Stimulated activated naive B cell treated with anti-CD40 and anti-IgM and Interleukin-4, amounts not matched to agents 10 μg/mL and 1 μg/mL and 100 μg/mL, for 72 hours (primary cell): ENCODE results near the gene CFAP20DC.

Source experiments
- ATAC-seq, 2 donors: fragments of 150-1000 bp; cut with Tn5 transposase; replicated peaks; 2 replicates each; pipeline ENCODE4 v1.10.0; 2021; ENCODE audit warnings: moderate library complexity in 1 of 2
- DNase-seq: peaks from one replicate; pipeline ENCODE4 v3.0.0; 2021
- H3K27ac Mint-ChIP-seq: one replicate; pipeline ENCODE4 v1.8.0; 2022; ENCODE audit warnings: mild to moderate bottlenecking, mixed read lengths
- H3K27me3 Mint-ChIP-seq, 2 donors: one replicate each; pipeline ENCODE4 v1.8.0; 2022; ENCODE audit warnings: mixed read lengths in 2 of 2
- H3K36me3 Mint-ChIP-seq, 2 donors: one replicate each; pipeline ENCODE4 v1.8.0; 2022; ENCODE audit warnings: mixed read lengths in 2 of 2, mild to moderate bottlenecking in 1 of 2
- H3K4me1 Mint-ChIP-seq, 2 donors: one replicate each; pipeline ENCODE4 v1.8.0; 2022; ENCODE audit warnings: mixed read lengths in 2 of 2, mild to moderate bottlenecking in 1 of 2
- H3K4me3 Mint-ChIP-seq, 2 donors: one replicate each; pipeline ENCODE4 v1.8.0; 2022; ENCODE audit warnings: mild to moderate bottlenecking in 2 of 2, mixed read lengths in 2 of 2, moderate library complexity in 1 of 2
- H3K9me3 Mint-ChIP-seq, 2 donors: one replicate each; pipeline ENCODE4 v1.8.0; 2022; ENCODE audit warnings: mixed read lengths in 2 of 2, mild to moderate bottlenecking in 1 of 2

Gene CFAP20DC

GRCh38 chr3:58965865-58966264, 84.0 kb downstream of the CFAP20DC start:
- Mint-ChIP-seq H3K27me3 (no peaks in the 10 kb centered on the region), H3K4me3 (no peak overlapping the region), H3K36me3 (no peaks in the 10 kb centered on the region), H3K4me1 (peaks cover 0 to 4% of the 10 kb centered on the region in 2 donors), H3K9me3 (no peaks in the 10 kb centered on the region), H3K27ac (no peak overlapping the region)
- no peak for DNase-seq
- ATAC-seq, result no peak

- no peak overlapping the region for H3K27ac Mint-ChIP-seq
- ATAC-seq (no peak), DNase-seq (no peak)
- H3K36me3 Mint-ChIP-seq, result peaks cover 0 to 2% of the 10 kb centered on the region in 2 donors
- peaks cover 0 to 4% of the 10 kb centered on the region in 2 donors for H3K4me1 Mint-ChIP-seq
- no peak overlapping the region for H3K4me3 Mint-ChIP-seq
- no peaks in the 10 kb centered on the region for H3K9me3 Mint-ChIP-seq
- H3K27me3 Mint-ChIP-seq, result no peaks in the 10 kb centered on the region
These were observed 85.8 kb downstream of the CFAP20DC start for GRCh38 chr3:58963928-58964503.

GRCh38 chr3:58962816-58963215, 87.0 kb downstream of the CFAP20DC start:
- peaks cover 0 to 2% of the 10 kb centered on the region in 2 donors for H3K36me3 Mint-ChIP-seq
- no peak for DNase-seq
- H3K9me3 Mint-ChIP-seq, result no peaks in the 10 kb centered on the region
- peaks cover 0 to 4% of the 10 kb centered on the region in 2 donors for H3K4me1 Mint-ChIP-seq
- ATAC-seq, result no peak
- H3K27ac Mint-ChIP-seq, result no peak overlapping the region
- no peak overlapping the region for H3K4me3 Mint-ChIP-seq
- H3K27me3 Mint-ChIP-seq, result no peaks in the 10 kb centered on the region

GRCh38 chr3:58962040-58962651, 87.7 kb downstream of the CFAP20DC start:
- Mint-ChIP-seq H3K27me3 (no peaks in the 10 kb centered on the region), H3K36me3 (peaks cover 0 to 2% of the 10 kb centered on the region in 2 donors), H3K4me3 (no peak overlapping the region), H3K27ac (no peak overlapping the region), H3K9me3 (peaks cover 0 to 3% of the 10 kb centered on the region in 2 donors), H3K4me1 (peaks cover 0 to 4% of the 10 kb centered on the region in 2 donors)
- ATAC-seq (no peak), DNase-seq (no peak)

- H3K4me3 Mint-ChIP-seq, result no peak overlapping the region
- ATAC-seq (no peak), DNase-seq (no peak)
- H3K27me3 Mint-ChIP-seq, result no peaks in the 10 kb centered on the region
- peaks cover 12 to 14% of the 10 kb centered on the region in 2 donors for H3K9me3 Mint-ChIP-seq
- H3K4me1 Mint-ChIP-seq, result peaks cover 29 to 40% of the 10 kb centered on the region in 2 donors
- peaks cover 10 to 19% of the 10 kb centered on the region in 2 donors for H3K36me3 Mint-ChIP-seq
- H3K27ac Mint-ChIP-seq, result peak overlapping the region; percentile 62
These were observed 94.5 kb downstream of the CFAP20DC start for GRCh38 chr3:58955308-58955707.

GRCh38 chr3:58953288-58953687, 96.5 kb downstream of the CFAP20DC start:
- Mint-ChIP-seq H3K4me3 (no peak overlapping the region), H3K27me3 (no peaks in the 10 kb centered on the region), H3K27ac (peak overlapping the region; percentile 96), H3K9me3 (peaks cover 12 to 19% of the 10 kb centered on the region in 2 donors), H3K36me3 (peaks cover 14 to 26% of the 10 kb centered on the region in 2 donors), H3K4me1 (peaks cover 35 to 50% of the 10 kb centered on the region in 2 donors)
- no peak for DNase-seq
- ATAC-seq, result no peak

- no peaks in the 10 kb centered on the region for H3K27me3 Mint-ChIP-seq
- H3K4me3 Mint-ChIP-seq, result peak overlapping the region; percentile 11 to 64
- H3K27ac Mint-ChIP-seq, result peak overlapping the region; percentile 96
These were observed 97.5 kb downstream of the CFAP20DC start for GRCh38 chr3:58952128-58952917.

GRCh38 chr3:58948018-58948417, 101.8 kb downstream of the CFAP20DC start:
- peaks cover 0 to 5% of the 10 kb centered on the region in 2 donors for H3K9me3 Mint-ChIP-seq
- H3K36me3 Mint-ChIP-seq, result peaks cover 5 to 10% of the 10 kb centered on the region in 2 donors
- H3K4me1 Mint-ChIP-seq, result peaks cover 29 to 52% of the 10 kb centered on the region in 2 donors
- peak overlapping the region in 1 of 2 donors; percentile 6 for H3K4me3 Mint-ChIP-seq
- ATAC-seq (peak; percentile 58 to 63), DNase-seq (no peak)
- H3K27me3 Mint-ChIP-seq, result no peaks in the 10 kb centered on the region
- peak overlapping the region; percentile 91 for H3K27ac Mint-ChIP-seq

More at GRCh38 chr3:58952128-58952917, 97.5 kb downstream of the CFAP20DC start:
- ATAC-seq (peak; percentile 89 to 91), DNase-seq (peak; percentile 49)
- Mint-ChIP-seq H3K4me1 (peaks cover 42 to 60% of the 10 kb centered on the region in 2 donors), H3K36me3 (peaks cover 14 to 29% of the 10 kb centered on the region in 2 donors), H3K9me3 (peaks cover 12 to 16% of the 10 kb centered on the region in 2 donors)

- H3K9me3 Mint-ChIP-seq, result peaks cover 0 to 5% of the 10 kb centered on the region in 2 donors
- DNase-seq (no peak), ATAC-seq (no peak)
- H3K27me3 Mint-ChIP-seq, result no peaks in the 10 kb centered on the region
- H3K27ac Mint-ChIP-seq, result peak overlapping the region; percentile 59
- H3K4me3 Mint-ChIP-seq, result no peak overlapping the region
- peaks cover 22 to 40% of the 10 kb centered on the region in 2 donors for H3K4me1 Mint-ChIP-seq
- H3K36me3 Mint-ChIP-seq, result peaks cover 5 to 10% of the 10 kb centered on the region in 2 donors
These were observed 103.0 kb downstream of the CFAP20DC start for GRCh38 chr3:58946875-58947274.

GRCh38 chr3:58938057-58938456, 111.8 kb downstream of the CFAP20DC start:
- H3K27ac Mint-ChIP-seq, result no peak overlapping the region
- H3K36me3 Mint-ChIP-seq, result no peaks in the 10 kb centered on the region
- H3K9me3 Mint-ChIP-seq, result no peaks in the 10 kb centered on the region
- H3K4me1 Mint-ChIP-seq, result peaks cover 3 to 6% of the 10 kb centered on the region in 2 donors
- DNase-seq (no peak), ATAC-seq (peak in 1 of 2 donors; percentile 52)
- no peaks in the 10 kb centered on the region for H3K27me3 Mint-ChIP-seq
- no peak overlapping the region for H3K4me3 Mint-ChIP-seq

- Mint-ChIP-seq H3K4me3 (no peak overlapping the region), H3K27me3 (no peaks in the 10 kb centered on the region), H3K27ac (no peak overlapping the region), H3K4me1 (peaks cover 0 to 10% of the 10 kb centered on the region in 2 donors), H3K36me3 (peaks cover 0 to 4% of the 10 kb centered on the region in 2 donors), H3K9me3 (peaks cover 6 to 14% of the 10 kb centered on the region in 2 donors)
- peak; percentile 58 to 66 for ATAC-seq
- no peak for DNase-seq
These were observed 125.2 kb downstream of the CFAP20DC start for GRCh38 chr3:58924578-58924977.

GRCh38 chr3:58900386-58900785, 149.4 kb downstream of the CFAP20DC start:
- H3K27ac Mint-ChIP-seq, result peak overlapping the region; percentile 1

GRCh38 chr3:58899953-58900298, 149.9 kb downstream of the CFAP20DC start:
- ATAC-seq (peak; percentile 58 to 62), DNase-seq (peak; percentile 4)
- peaks cover 31% of the 10 kb centered on the region in 2 donors for H3K4me1 Mint-ChIP-seq
- H3K36me3 Mint-ChIP-seq, result peaks cover 8 to 24% of the 10 kb centered on the region in 2 donors
- no peaks in the 10 kb centered on the region for H3K27me3 Mint-ChIP-seq
- peak overlapping the region; percentile 62 to 75 for H3K4me3 Mint-ChIP-seq
- H3K27ac Mint-ChIP-seq, result peak overlapping the region; percentile 80
- H3K9me3 Mint-ChIP-seq, result peaks cover 9 to 22% of the 10 kb centered on the region in 2 donors

More at GRCh38 chr3:58900386-58900785, 149.4 kb downstream of the CFAP20DC start:
- Mint-ChIP-seq H3K9me3 (peaks cover 12 to 19% of the 10 kb centered on the region in 2 donors), H3K36me3 (peaks cover 7 to 20% of the 10 kb centered on the region in 2 donors), H3K4me3 (no peak overlapping the region), H3K27me3 (no peaks in the 10 kb centered on the region), H3K4me1 (peaks cover 31% of the 10 kb centered on the region in 2 donors)
- DNase-seq (no peak), ATAC-seq (no peak)
